WI38 (cell line): ENCODE results near the gene ROCK1.
A peak's percentile ranks its signal among the peaks of the same experiment; 100 is the strongest.
"Not testable (repeated sequence)": the region's sequence is repeated elsewhere in the genome, so short reads cannot be mapped to it uniquely, and the experiment has no call there.

ENCODE experiments used
- H3K4me3 ChIP-seq: 2 replicates; pipeline ENCODE4 v1.5.1; 2011; ENCODE audit warnings: low read depth, mild to moderate bottlenecking, control low read depth, low read length
- CTCF ChIP-seq: IDR thresholded peaks from 2 replicates; pipeline ENCODE4 v1.5.1; 2012; ENCODE audit warnings: low read depth, mild to moderate bottlenecking, control low read depth, low read length

Gene ROCK1

GRCh38 chr18:20988726-20989125, 122.9 kb downstream of the ROCK1 start:
- no peak for TF ChIP-seq CTCF
- no peak overlapping the region for H3K4me3 ChIP-seq

GRCh38 chr18:20975077-20975476, 136.5 kb downstream of the ROCK1 start:
- no peak overlapping the region for H3K4me3 ChIP-seq
- no peak for TF ChIP-seq CTCF

- no peak overlapping the region for H3K4me3 ChIP-seq
Observed at GRCh38 chr18:20971886-20972267, 139.7 kb downstream of the ROCK1 start.

GRCh38 chr18:20966795-20967194, 144.8 kb downstream of the ROCK1 start:
- no peak for TF ChIP-seq CTCF
- no peak overlapping the region for H3K4me3 ChIP-seq

More at GRCh38 chr18:20971886-20972267, 139.7 kb downstream of the ROCK1 start:
- TF ChIP-seq CTCF, result peak; percentile 38; the same call in 1 of the 2 replicates

GRCh38 chr18:20963027-20963426, 148.6 kb downstream of the ROCK1 start:
- no peak for TF ChIP-seq CTCF

GRCh38 chr18:20960735-20961134, 150.9 kb downstream of the ROCK1 start:
- TF ChIP-seq CTCF, result no peak
- H3K4me3 ChIP-seq, result no peak overlapping the region

More at GRCh38 chr18:20963027-20963426, 148.6 kb downstream of the ROCK1 start:
- no peak overlapping the region for H3K4me3 ChIP-seq

GRCh38 chr18:20950827-20951226, 160.8 kb downstream of the ROCK1 start:
- not testable (repeated sequence) for H3K4me3 ChIP-seq
